LNCAP (cell line): ENCODE data around the gene MMP15.

ENCODE experiments used
- CTCF ChIP-seq: fragments of 450-650 bp; IDR thresholded peaks from 2 replicates; pipeline ENCODE4 v1.5.1; 2017; ENCODE audit warnings: mild to moderate bottlenecking

Gene MMP15

GRCh38 chr16:58094026-58094425 is 68.5 kb downstream of the MMP15 start:
- no peak for TF ChIP-seq CTCF

GRCh38 chr16:58094791-58095574 is 69.4 kb downstream of the MMP15 start:
- no peak for TF ChIP-seq CTCF

GRCh38 chr16:58096249-58096648 is 70.7 kb downstream of the MMP15 start:
- no peak for TF ChIP-seq CTCF
